GM18502 (cell line): ENCODE measurements around the gene ABCC10.
A peak's percentile ranks its signal among the peaks of the same experiment; 100 is the strongest.
"Not testable (repeated sequence)": the region's sequence is repeated elsewhere in the genome, so short reads cannot be mapped to it uniquely, and the experiment has no call there.

ENCODE experiments used
- ATAC-seq: cut with Tn5 transposase; IDR thresholded peaks from one replicate; pipeline ENCODE4 v1.9.1; 2021; ENCODE audit warnings: mild to moderate bottlenecking; ENCODE audit not compliant: unreplicated experiment, poor library complexity

ABCC10 gene

GRCh38 chr6:43436577-43437282 is 9.4 kb downstream of the ABCC10 start:
- no peak for ATAC-seq

GRCh38 chr6:43437700-43438099 is 10.4 kb downstream of the ABCC10 start:
- no peak for ATAC-seq

- no peak for ATAC-seq
Measured at GRCh38 chr6:43442935-43443334, 15.6 kb downstream of the ABCC10 start.

- no peak for ATAC-seq
Measured at GRCh38 chr6:43444036-43444435, 16.7 kb downstream of the ABCC10 start.

GRCh38 chr6:43444582-43444981 is 17.2 kb downstream of the ABCC10 start:
- no peak for ATAC-seq

- ATAC-seq: no peak
Measured at GRCh38 chr6:43445576-43445975, 18.2 kb downstream of the ABCC10 start.

- ATAC-seq: no peak
Measured at GRCh38 chr6:43447604-43448003, 20.3 kb downstream of the ABCC10 start.

- ATAC-seq: no peak
Measured at GRCh38 chr6:43448916-43449315, 21.6 kb downstream of the ABCC10 start.

GRCh38 chr6:43450699-43451131 is 23.4 kb downstream of the ABCC10 start:
- ATAC-seq: no peak

- ATAC-seq: no peak
Measured at GRCh38 chr6:43451348-43451747, 24.0 kb downstream of the ABCC10 start.

GRCh38 chr6:43451939-43452338 is 24.6 kb downstream of the ABCC10 start:
- no peak for ATAC-seq

- ATAC-seq: no peak
Measured at GRCh38 chr6:43452896-43453295, 25.6 kb downstream of the ABCC10 start.

- no peak for ATAC-seq
Measured at GRCh38 chr6:43453831-43454230, 26.5 kb downstream of the ABCC10 start.

- ATAC-seq: peak; percentile 69
Measured at GRCh38 chr6:43454290-43454695, 27.0 kb downstream of the ABCC10 start.

GRCh38 chr6:43454696-43455530 is 27.6 kb downstream of the ABCC10 start:
- peak; percentile 30 for ATAC-seq

GRCh38 chr6:43455531-43456428 is 28.4 kb downstream of the ABCC10 start, which contains the start of gene DLK2:
TSS of gene DLK2 (minus strand) at chr6:43455548. CDS start at chr6:43454825, 723 bp downstream.
- ATAC-seq: peak; percentile 43

GRCh38 chr6:43457643-43458042 is 30.3 kb downstream of the ABCC10 start:
- no peak for ATAC-seq

GRCh38 chr6:43458154-43458553 is 30.8 kb downstream of the ABCC10 start:
- ATAC-seq: not testable (repeated sequence)

- no peak for ATAC-seq
Measured at GRCh38 chr6:43459535-43459934, 32.2 kb downstream of the ABCC10 start.

GRCh38 chr6:43460032-43460431 is 32.7 kb downstream of the ABCC10 start:
- no peak for ATAC-seq
